Measurements from ENCODE around the gene EBLN1.

DNA sequence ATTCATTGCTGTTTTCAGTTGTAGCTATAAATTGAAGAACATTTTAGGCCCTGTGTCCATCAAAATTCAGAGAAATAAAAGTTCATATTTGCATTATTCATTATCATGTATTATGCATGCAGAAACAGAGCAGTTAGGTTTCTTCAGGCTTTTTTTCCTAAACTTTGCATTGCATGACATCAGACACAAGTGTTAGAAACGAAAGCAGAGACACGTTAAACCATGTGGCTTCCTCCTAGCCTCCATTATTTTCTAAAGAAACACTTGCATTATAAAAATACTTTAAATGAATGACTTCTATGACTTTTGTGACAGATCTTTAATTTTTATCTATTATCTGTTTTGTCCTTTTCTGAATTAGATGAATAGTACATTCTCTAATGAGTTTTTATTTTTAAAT lies 8.8 kb upstream of the EBLN1 start:
- TF ChIP-seq CREB1 (IDR thresholded peaks at IDR 0.05; ENCODE audit: low read depth) (no peak), EP300 (IDR thresholded peaks at IDR 0.05; ENCODE audit: borderline replicate concordance) (no peak), REST (IDR thresholded peaks at IDR 0.05; ENCODE audit: low read depth) (no peak), TAF1 (IDR thresholded peaks at IDR 0.05; ENCODE audit: low read depth) (no peak), FOXM1 (IDR thresholded peaks at IDR 0.05; ENCODE audit: borderline replicate concordance, low read depth) (no peak), TEAD4 (IDR thresholded peaks at IDR 0.05) (no peak)
